GM19193 (cell line): ENCODE results near the gene LTBP3.
A peak's percentile ranks its signal among the peaks of the same experiment; 100 is the strongest.

ENCODE experiments used
- POLR2A ChIP-seq: IDR thresholded peaks from 4 replicates; pipeline ENCODE4 v1.6.1; 2011; ENCODE audit not compliant: insufficient read depth, insufficient read length; ENCODE audit errors: extremely low read depth

Gene LTBP3

GRCh38 chr11:65491614-65492386 is 66.4 kb downstream of the LTBP3 start:
- peak; percentile 46 for TF ChIP-seq POLR2A

DNA sequence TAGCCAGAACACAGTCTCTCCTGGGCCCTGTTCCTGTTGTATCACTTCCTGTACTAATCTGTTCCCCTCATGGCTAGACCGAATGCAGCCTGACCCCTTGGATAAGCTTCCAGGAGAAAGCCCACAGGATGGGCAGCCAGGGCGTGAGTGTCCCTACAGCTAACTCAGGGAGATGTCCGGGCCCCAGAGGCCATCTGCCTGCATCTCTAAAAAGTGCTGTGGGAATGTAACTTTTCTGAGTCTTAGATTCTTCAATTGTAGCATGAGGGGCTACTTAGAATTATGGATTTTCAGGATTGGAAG is 67.0 kb downstream of the LTBP3 start:
- no peak for TF ChIP-seq POLR2A

- no peak for TF ChIP-seq POLR2A
Measured at GRCh38 chr11:65489706-65490320, 68.3 kb downstream of the LTBP3 start.

GRCh38 chr11:65489035-65489705 is 69.0 kb downstream of the LTBP3 start:
- TF ChIP-seq POLR2A: no peak
